ENCODE measurements around the gene TSPAN5. TPM values are rescaled to one million over a fixed set of nuclear protein-coding genes. Genes with fewer than 3 reads are reported as not detected.

The TSPAN5 gene
- total RNA-seq, 1 experiment from 2014 or later: 18.5 TPM

DNA sequence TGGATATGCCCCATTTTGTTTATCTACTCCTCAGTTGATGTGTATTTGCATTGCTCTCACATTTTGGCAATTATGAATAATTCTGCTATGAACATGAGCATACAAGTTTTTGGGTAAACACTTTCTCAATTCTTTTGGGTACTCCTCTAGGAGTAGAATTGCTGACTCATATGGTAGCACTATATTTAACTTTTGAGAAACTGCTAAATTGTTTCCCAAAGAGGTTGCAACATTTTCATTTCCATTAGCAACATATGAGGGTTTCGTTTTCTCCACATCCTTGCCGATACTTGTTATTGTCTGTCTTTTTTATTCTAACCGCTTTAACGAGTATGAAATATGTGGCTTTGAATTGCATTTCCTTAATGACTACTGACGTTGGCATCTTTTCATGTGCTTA, 185.4 kb downstream of the TSPAN5 start:
- BruUV-seq (replicated peaks): no TSS peak
- ChIA-PET POLR2A (interaction anchor here (1.1 kb wide), 1 partner anchor 185 kb away, joined by 4 read pairs; the partner anchor contains the start of gene TSPAN5), CTCF (interaction anchor here (0.7 kb wide), 1 partner anchor 249 kb away, joined by 5 read pairs; no protein-coding TSS in a partner anchor)
- intact Hi-C loops (cut with micrococcal nuclease): no loop called here
- no peak overlapping the region for H3K27ac Mint-ChIP-seq (ENCODE audit: low read depth, unreplicated experiment)
- TF ChIP-seq, protein P1, sequence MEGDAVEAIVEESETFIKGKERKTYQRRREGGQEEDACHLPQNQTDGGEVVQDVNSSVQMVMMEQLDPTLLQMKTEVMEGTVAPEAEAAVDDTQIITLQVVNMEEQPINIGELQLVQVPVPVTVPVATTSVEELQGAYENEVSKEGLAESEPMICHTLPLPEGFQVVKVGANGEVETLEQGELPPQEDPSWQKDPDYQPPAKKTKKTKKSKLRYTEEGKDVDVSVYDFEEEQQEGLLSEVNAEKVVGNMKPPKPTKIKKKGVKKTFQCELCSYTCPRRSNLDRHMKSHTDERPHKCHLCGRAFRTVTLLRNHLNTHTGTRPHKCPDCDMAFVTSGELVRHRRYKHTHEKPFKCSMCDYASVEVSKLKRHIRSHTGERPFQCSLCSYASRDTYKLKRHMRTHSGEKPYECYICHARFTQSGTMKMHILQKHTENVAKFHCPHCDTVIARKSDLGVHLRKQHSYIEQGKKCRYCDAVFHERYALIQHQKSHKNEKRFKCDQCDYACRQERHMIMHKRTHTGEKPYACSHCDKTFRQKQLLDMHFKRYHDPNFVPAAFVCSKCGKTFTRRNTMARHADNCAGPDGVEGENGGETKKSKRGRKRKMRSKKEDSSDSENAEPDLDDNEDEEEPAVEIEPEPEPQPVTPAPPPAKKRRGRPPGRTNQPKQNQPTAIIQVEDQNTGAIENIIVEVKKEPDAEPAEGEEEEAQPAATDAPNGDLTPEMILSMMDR (IDR thresholded peaks at IDR 0.05; ENCODE audit: unreplicated experiment): no peak
- no peaks in the 10 kb centered on the region for H3K27me3 Mint-ChIP-seq (ENCODE audit: insufficient read depth, unreplicated experiment)
- peaks cover 9% of the 10 kb centered on the region for H3K36me3 Mint-ChIP-seq (ENCODE audit: insufficient read depth, unreplicated experiment)
- peak; percentile 79 for DNase-seq (ENCODE audit: unreplicated experiment)
- peaks cover 12% of the 10 kb centered on the region for H3K4me1 Mint-ChIP-seq (ENCODE audit: insufficient read depth, unreplicated experiment)
- H3K4me3 Mint-ChIP-seq (ENCODE audit: unreplicated experiment): no peak overlapping the region
- no peaks in the 10 kb centered on the region for H3K9me3 Mint-ChIP-seq (ENCODE audit: unreplicated experiment)

DNA sequence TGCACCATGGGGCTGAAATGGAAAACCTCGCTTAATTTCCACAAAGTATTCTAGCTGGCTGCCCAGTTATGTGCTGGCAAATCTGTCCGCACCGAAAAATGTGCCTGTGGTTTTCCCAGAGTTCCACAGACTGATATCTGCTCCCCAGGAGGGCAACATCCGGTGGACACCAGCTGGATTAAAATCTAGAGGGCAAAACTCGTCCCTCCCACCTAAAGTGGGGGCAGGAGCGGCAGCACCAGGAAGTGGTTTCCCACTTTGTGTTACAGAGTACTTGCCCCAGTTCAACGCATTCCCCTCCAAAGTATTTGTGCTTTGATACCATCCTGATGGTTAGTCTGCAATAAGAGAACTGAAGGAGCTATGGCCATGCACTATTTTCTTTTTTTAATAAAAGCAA, 187.6 kb downstream of the TSPAN5 start:
- TF ChIP-seq, protein P1 (IDR thresholded peaks at IDR 0.05; ENCODE audit: unreplicated experiment): no peak
- Mint-ChIP-seq H3K36me3 (ENCODE audit: insufficient read depth, unreplicated experiment) (peaks cover 5% of the 10 kb centered on the region), H3K27me3 (ENCODE audit: insufficient read depth, unreplicated experiment) (no peaks in the 10 kb centered on the region), H3K27ac (ENCODE audit: low read depth, unreplicated experiment) (no peak overlapping the region), H3K4me1 (ENCODE audit: insufficient read depth, unreplicated experiment) (peaks cover 23% of the 10 kb centered on the region), H3K4me3 (ENCODE audit: unreplicated experiment) (no peak overlapping the region), H3K9me3 (ENCODE audit: unreplicated experiment) (no peaks in the 10 kb centered on the region)
- ChIA-PET CTCF (interaction anchor here (0.6 to 1.5 kb wide), 5 partner anchors 12 to 1826 kb away, joined by 3 to 4 read pairs (median 3); no protein-coding TSS in a partner anchor), POLR2A (interaction anchor here (2.2 kb wide), 1 partner anchor 458 kb away, joined by 7 read pairs; the partner anchor contains the start of gene EIF4E)
- intact Hi-C loops (cut with micrococcal nuclease): no loop called here
- BruUV-seq (replicated peaks): no TSS peak
- no peak for DNase-seq (ENCODE audit: unreplicated experiment)

DNA sequence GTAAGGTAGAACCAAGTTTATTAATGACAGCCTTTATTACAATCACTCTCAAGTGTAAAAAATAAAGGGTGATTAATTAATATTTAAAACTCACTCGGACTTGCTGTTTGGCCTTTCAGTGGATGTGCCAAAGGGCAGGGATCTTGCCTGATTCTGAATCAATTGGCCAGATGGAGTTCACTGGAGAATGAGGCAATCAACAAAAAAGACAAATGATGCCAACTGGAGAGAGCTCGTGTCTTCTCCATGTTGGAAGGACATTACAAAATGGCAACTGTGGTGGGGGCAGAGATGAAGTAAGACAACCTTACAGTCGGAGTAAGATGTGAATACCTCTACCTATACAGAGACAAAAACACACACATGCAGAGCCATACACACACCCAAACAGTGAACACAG, 188.0 kb downstream of the TSPAN5 start:
- BruUV-seq (replicated peaks): no TSS peak
- no peaks in the 10 kb centered on the region for H3K9me3 Mint-ChIP-seq (ENCODE audit: unreplicated experiment)
- TF ChIP-seq, protein P1 (IDR thresholded peaks at IDR 0.05; ENCODE audit: unreplicated experiment): no peak
- peaks cover 23% of the 10 kb centered on the region for H3K4me1 Mint-ChIP-seq (ENCODE audit: insufficient read depth, unreplicated experiment)
- intact Hi-C loops (cut with micrococcal nuclease): no loop called here
- CTCF ChIA-PET: interaction anchor here (0.6 to 1.5 kb wide), 5 partner anchors 25 to 1825 kb away, joined by 3 to 4 read pairs (median 3); no protein-coding TSS in a partner anchor
- POLR2A ChIA-PET: interaction anchor here (0.6 to 2.2 kb wide), 2 partner anchors 113 to 459 kb away, joined by 4 to 7 read pairs; partner anchors contain the start of gene EIF4E
- H3K27me3 Mint-ChIP-seq (ENCODE audit: insufficient read depth, unreplicated experiment): no peaks in the 10 kb centered on the region
- no peak for DNase-seq (ENCODE audit: unreplicated experiment)
- no peak overlapping the region for H3K27ac Mint-ChIP-seq (ENCODE audit: low read depth, unreplicated experiment)
- H3K36me3 Mint-ChIP-seq (ENCODE audit: insufficient read depth, unreplicated experiment): peaks cover 5% of the 10 kb centered on the region
- H3K4me3 Mint-ChIP-seq (ENCODE audit: unreplicated experiment): no peak overlapping the region

DNA sequence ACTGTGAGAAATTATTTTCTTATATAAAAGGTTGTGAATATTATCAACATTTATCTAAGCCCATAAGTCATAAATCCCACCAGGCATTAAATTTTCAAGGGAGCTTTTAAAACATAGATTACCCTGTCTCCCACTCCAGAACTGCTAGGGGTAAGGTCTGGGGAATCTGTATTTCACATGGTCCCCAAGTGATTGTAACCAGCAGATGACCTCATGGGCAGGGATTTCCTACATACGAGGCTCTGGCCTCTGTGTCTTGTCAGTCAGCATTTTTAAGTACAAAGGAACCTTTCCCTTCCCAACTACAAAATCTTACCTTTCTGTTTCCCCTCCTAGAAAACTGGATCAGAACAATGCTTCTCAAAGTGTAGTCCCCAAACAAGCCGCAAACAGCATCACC, 188.6 kb downstream of the TSPAN5 start:
- Mint-ChIP-seq H3K9me3 (ENCODE audit: unreplicated experiment) (no peaks in the 10 kb centered on the region), H3K27me3 (ENCODE audit: insufficient read depth, unreplicated experiment) (no peaks in the 10 kb centered on the region), H3K36me3 (ENCODE audit: insufficient read depth, unreplicated experiment) (peaks cover 5% of the 10 kb centered on the region), H3K27ac (ENCODE audit: low read depth, unreplicated experiment) (no peak overlapping the region), H3K4me3 (ENCODE audit: unreplicated experiment) (no peak overlapping the region), H3K4me1 (ENCODE audit: insufficient read depth, unreplicated experiment) (peaks cover 23% of the 10 kb centered on the region)
- ChIA-PET CTCF (interaction anchor here (0.6 to 1.5 kb wide), 7 partner anchors 9 to 587 kb away, joined by 3 to 4 read pairs (median 3); no protein-coding TSS in a partner anchor), POLR2A (interaction anchor here (0.6 kb wide), 1 partner anchor 112 kb away, joined by 4 read pairs; no protein-coding TSS in a partner anchor)
- intact Hi-C loops (cut with micrococcal nuclease): loop anchor here (5.0 to 10.0 kb wide), 4 partner anchors 263 to 993 kb away; no protein-coding TSS in a partner anchor
- TF ChIP-seq, protein P1 (IDR thresholded peaks at IDR 0.05; ENCODE audit: unreplicated experiment): no peak
- BruUV-seq (replicated peaks): no TSS peak
- DNase-seq (ENCODE audit: unreplicated experiment): no peak

All from MCF 10A (cell line).